ENCODE data around the gene POLK. TPM values are rescaled to one million over a fixed set of nuclear protein-coding genes. Genes with fewer than 3 reads are reported as not detected.

POLK gene
- total and polyA plus RNA-seq, 8 donors, result 32.1 to 43.9 (median 34.1) TPM

- H3K4me3 ChIP-seq, result no peak overlapping the region
- ATAC-seq (peak; percentile 33), DNase-seq (no peak)
- intact Hi-C loops (cut with DNase I), result no loop called here
- H3K4me1 ChIP-seq, result peaks cover 0 to 33% of the 10 kb centered on the region in 2 donors
- H3K27me3 ChIP-seq, result no peaks in the 10 kb centered on the region
- peaks cover 0 to 9% of the 10 kb centered on the region in 2 donors for H3K36me3 ChIP-seq
- peaks cover 0 to 17% of the 10 kb centered on the region in 2 donors for H3K9me3 ChIP-seq
- no peak overlapping the region for H3K27ac ChIP-seq
- TF ChIP-seq CTCF (IDR thresholded peaks at IDR 0.05), result no peak
These were observed 25.1 kb downstream of the POLK start for GRCh38 chr5:75536694-75537360.

- no peak for DNase-seq
- intact Hi-C loops (cut with DNase I), result no loop called here
- no peak overlapping the region for H3K4me3 ChIP-seq
- ATAC-seq, result no peak
- H3K4me1 ChIP-seq, result peaks cover 0 to 33% of the 10 kb centered on the region in 2 donors
- no peak for TF ChIP-seq CTCF (IDR thresholded peaks at IDR 0.05)
- no peak overlapping the region for H3K27ac ChIP-seq
- H3K9me3 ChIP-seq, result peaks cover 0 to 15% of the 10 kb centered on the region in 2 donors
- H3K36me3 ChIP-seq, result peaks cover 0 to 9% of the 10 kb centered on the region in 2 donors
- H3K27me3 ChIP-seq, result no peaks in the 10 kb centered on the region
These were observed 26.5 kb downstream of the POLK start for GRCh38 chr5:75538211-75538610.

GRCh38 chr5:75545131-75545530 lies 33.4 kb downstream of the POLK start:
- no peaks in the 10 kb centered on the region for H3K27me3 ChIP-seq
- no peaks in the 10 kb centered on the region for H3K9me3 ChIP-seq
- no peak overlapping the region for H3K27ac ChIP-seq
- no peak for TF ChIP-seq CTCF (IDR thresholded peaks at IDR 0.05)
- no peaks in the 10 kb centered on the region for H3K4me1 ChIP-seq
- H3K4me3 ChIP-seq, result no peak overlapping the region
- intact Hi-C loops (cut with DNase I), result no loop called here
- H3K36me3 ChIP-seq, result peaks cover 0 to 4% of the 10 kb centered on the region in 2 donors
- DNase-seq (no peak), ATAC-seq (no peak)

- ATAC-seq, result no peak
- Histone ChIP-seq H3K4me1 (no peaks in the 10 kb centered on the region), H3K9me3 (no peaks in the 10 kb centered on the region), H3K4me3 (no peak overlapping the region), H3K27ac (no peak overlapping the region), H3K27me3 (no peaks in the 10 kb centered on the region), H3K36me3 (no peaks in the 10 kb centered on the region)
- DNase-seq, result no peak
- no peak for TF ChIP-seq CTCF (IDR thresholded peaks at IDR 0.05)
- intact Hi-C loops (cut with DNase I), result no loop called here
These were observed 35.1 kb downstream of the POLK start for GRCh38 chr5:75546830-75547229.

GRCh38 chr5:75547812-75548211 lies 36.1 kb downstream of the POLK start:
- no peak for TF ChIP-seq CTCF (IDR thresholded peaks at IDR 0.05)
- no peak overlapping the region for H3K4me3 ChIP-seq
- no peak for DNase-seq
- intact Hi-C loops (cut with DNase I), result no loop called here
- H3K27me3 ChIP-seq, result no peaks in the 10 kb centered on the region
- no peak overlapping the region for H3K27ac ChIP-seq
- no peaks in the 10 kb centered on the region for H3K4me1 ChIP-seq
- peaks cover 0 to 9% of the 10 kb centered on the region in 2 donors for H3K36me3 ChIP-seq
- peak; percentile 64 for ATAC-seq
- H3K9me3 ChIP-seq, result no peaks in the 10 kb centered on the region

All from left lung (tissue), 10 donors.